ENCODE measurements around the gene PHLDB1. TPM values are rescaled to one million over a fixed set of nuclear protein-coding genes. Genes with fewer than 3 reads are reported as not detected.

The PHLDB1 gene
- total RNA-seq, 1 experiment from 2014 or later: 48.7 TPM

DNA sequence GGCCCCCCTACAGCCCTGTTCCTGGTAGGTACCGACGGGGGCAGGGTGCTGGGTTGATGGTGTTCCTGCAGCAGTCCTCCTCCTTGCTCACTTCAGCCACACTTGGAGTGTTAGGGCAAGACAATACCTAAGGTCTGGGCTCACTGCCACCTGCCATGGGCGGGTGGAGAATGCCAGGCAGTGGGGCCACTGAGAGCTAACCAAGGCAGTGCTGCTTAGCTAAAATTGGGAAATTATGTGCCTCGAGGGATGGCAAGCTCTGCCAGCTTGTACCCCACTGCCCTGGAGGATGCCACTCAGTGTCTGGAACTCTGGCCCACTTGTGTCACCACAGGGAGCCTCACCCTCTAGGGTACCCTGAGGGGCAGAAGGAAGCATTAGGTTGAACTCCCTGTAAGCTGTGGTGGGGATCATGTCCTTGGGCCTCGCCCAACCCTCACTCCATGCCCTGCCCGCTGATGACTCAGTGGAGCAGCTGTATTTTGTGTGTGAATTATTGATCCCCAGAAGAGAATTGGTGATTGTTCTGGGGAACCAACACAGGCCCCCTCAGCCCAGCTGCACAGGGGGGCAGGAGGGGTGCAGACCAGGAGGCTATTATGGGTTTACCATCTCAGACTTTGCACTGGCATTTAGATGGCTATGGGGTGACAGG is 17.7 kb downstream of the PHLDB1 start:
- Histone ChIP-seq H3K27ac (ENCODE audit: low read depth, low read length, poor library complexity, severe bottlenecking) (no peak overlapping the region), H3K27me3 (replicated peaks; ENCODE audit: insufficient read depth, low read depth, low read length, poor library complexity) (no peaks in the 10 kb centered on the region), H3K4me1 (ENCODE audit: insufficient read depth, low read length, poor library complexity, severe bottlenecking) (peaks cover 33% of the 10 kb centered on the region), H3K9me3 (ENCODE audit: low read depth, low read length, poor library complexity, severe bottlenecking) (no peaks in the 10 kb centered on the region), H3K4me3 (ENCODE audit: low read depth, low read length, poor library complexity, severe bottlenecking) (no peak overlapping the region), H3K36me3 (ENCODE audit: insufficient read depth, low read length, poor library complexity, severe bottlenecking) (peaks cover 23% of the 10 kb centered on the region)
- ChIA-PET CTCF (no interaction called here), POLR2A (ENCODE audit: low non-redundant PET) (interaction anchor here (1.2 kb wide), 1 partner anchor 10 kb away, joined by 9 read pairs; no protein-coding TSS in a partner anchor)
- no TSS peak for BruUV-seq (replicated peaks)
- TF ChIP-seq, protein P1, sequence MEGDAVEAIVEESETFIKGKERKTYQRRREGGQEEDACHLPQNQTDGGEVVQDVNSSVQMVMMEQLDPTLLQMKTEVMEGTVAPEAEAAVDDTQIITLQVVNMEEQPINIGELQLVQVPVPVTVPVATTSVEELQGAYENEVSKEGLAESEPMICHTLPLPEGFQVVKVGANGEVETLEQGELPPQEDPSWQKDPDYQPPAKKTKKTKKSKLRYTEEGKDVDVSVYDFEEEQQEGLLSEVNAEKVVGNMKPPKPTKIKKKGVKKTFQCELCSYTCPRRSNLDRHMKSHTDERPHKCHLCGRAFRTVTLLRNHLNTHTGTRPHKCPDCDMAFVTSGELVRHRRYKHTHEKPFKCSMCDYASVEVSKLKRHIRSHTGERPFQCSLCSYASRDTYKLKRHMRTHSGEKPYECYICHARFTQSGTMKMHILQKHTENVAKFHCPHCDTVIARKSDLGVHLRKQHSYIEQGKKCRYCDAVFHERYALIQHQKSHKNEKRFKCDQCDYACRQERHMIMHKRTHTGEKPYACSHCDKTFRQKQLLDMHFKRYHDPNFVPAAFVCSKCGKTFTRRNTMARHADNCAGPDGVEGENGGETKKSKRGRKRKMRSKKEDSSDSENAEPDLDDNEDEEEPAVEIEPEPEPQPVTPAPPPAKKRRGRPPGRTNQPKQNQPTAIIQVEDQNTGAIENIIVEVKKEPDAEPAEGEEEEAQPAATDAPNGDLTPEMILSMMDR (conservative IDR thresholded peaks at IDR 0.05; ENCODE audit: low read depth, low read length): no peak
- no peak for TF ChIP-seq EZH2 (IDR thresholded peaks at IDR 0.05; ENCODE audit: borderline replicate concordance, low read depth, low read length, poor library complexity, severe bottlenecking)
- intact Hi-C loops (cut with micrococcal nuclease; ENCODE audit: unreplicated experiment): no loop called here
- DNase-seq (ENCODE audit: low spot score): no peak

DNA sequence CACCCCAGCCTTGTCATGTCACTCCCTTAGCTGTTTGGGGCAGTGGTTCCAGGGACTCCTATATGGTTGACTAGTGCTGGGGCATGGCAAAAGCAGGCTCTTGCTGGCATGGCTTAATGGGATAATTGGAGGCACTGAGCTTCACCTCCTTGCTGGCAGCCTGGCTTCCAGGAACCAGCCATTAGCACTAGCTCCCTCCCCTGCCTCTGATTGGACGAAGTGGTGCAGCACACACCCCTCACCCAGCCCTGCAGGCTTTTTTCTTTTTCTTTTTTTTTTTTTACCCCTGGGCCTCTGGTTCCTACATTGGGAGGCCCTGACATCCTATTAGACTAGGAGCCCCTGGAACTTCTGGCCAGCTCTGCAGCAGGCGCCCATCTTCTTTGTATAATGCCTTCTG is 18.6 kb downstream of the PHLDB1 start:
- Histone ChIP-seq H3K4me3 (ENCODE audit: low read depth, low read length, poor library complexity, severe bottlenecking) (no peak overlapping the region), H3K9me3 (ENCODE audit: low read depth, low read length, poor library complexity, severe bottlenecking) (no peaks in the 10 kb centered on the region), H3K4me1 (ENCODE audit: insufficient read depth, low read length, poor library complexity, severe bottlenecking) (peaks cover 26% of the 10 kb centered on the region), H3K27ac (ENCODE audit: low read depth, low read length, poor library complexity, severe bottlenecking) (peak overlapping the region; percentile 38), H3K36me3 (ENCODE audit: insufficient read depth, low read length, poor library complexity, severe bottlenecking) (peaks cover 24% of the 10 kb centered on the region), H3K27me3 (replicated peaks; ENCODE audit: insufficient read depth, low read depth, low read length, poor library complexity) (no peaks in the 10 kb centered on the region)
- peak; percentile 86 for DNase-seq (ENCODE audit: low spot score)
- intact Hi-C loops (cut with micrococcal nuclease; ENCODE audit: unreplicated experiment): no loop called here
- ChIA-PET CTCF (no interaction called here), POLR2A (ENCODE audit: low non-redundant PET) (interaction anchor here (0.7 to 1.2 kb wide), 2 partner anchors 9 to 19 kb away, joined by 6 to 9 read pairs; partner anchors contain the start of gene PHLDB1)
- no peak for TF ChIP-seq EZH2 (IDR thresholded peaks at IDR 0.05; ENCODE audit: borderline replicate concordance, low read depth, low read length, poor library complexity, severe bottlenecking)
- TF ChIP-seq, protein P1 (conservative IDR thresholded peaks at IDR 0.05; ENCODE audit: low read depth, low read length): no peak
- BruUV-seq (replicated peaks): no TSS peak

DNA sequence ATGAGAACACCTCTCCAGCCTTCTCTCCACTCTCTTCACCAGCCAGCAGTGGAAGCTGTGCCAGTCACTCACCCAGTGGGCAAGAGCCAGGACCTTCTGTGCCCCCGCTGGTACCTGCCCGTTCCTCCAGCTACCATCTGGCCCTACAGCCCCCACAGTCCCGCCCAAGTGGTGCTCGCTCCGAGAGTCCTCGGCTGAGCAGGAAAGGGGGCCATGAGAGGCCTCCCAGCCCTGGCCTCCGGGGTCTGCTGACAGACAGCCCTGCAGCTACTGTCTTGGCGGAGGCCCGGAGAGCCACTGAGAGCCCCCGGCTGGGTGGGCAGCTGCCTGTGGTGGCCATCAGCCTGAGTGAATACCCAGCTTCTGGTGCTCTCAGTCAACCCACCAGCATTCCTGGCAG is 20.2 kb downstream of the PHLDB1 start:
- peaks cover 17% of the 10 kb centered on the region for H3K4me1 ChIP-seq (ENCODE audit: insufficient read depth, low read length, poor library complexity, severe bottlenecking)
- intact Hi-C loops (cut with micrococcal nuclease; ENCODE audit: unreplicated experiment): no loop called here
- BruUV-seq (replicated peaks): no TSS peak
- no peaks in the 10 kb centered on the region for H3K9me3 ChIP-seq (ENCODE audit: low read depth, low read length, poor library complexity, severe bottlenecking)
- ChIA-PET POLR2A (ENCODE audit: low non-redundant PET) (no interaction called here), CTCF (no interaction called here)
- no peak overlapping the region for H3K27ac ChIP-seq (ENCODE audit: low read depth, low read length, poor library complexity, severe bottlenecking)
- H3K27me3 ChIP-seq (replicated peaks; ENCODE audit: insufficient read depth, low read depth, low read length, poor library complexity): no peaks in the 10 kb centered on the region
- peaks cover 24% of the 10 kb centered on the region for H3K36me3 ChIP-seq (ENCODE audit: insufficient read depth, low read length, poor library complexity, severe bottlenecking)
- DNase-seq (ENCODE audit: low spot score): no peak
- no peak overlapping the region for H3K4me3 ChIP-seq (ENCODE audit: low read depth, low read length, poor library complexity, severe bottlenecking)
- no peak for TF ChIP-seq EZH2 (IDR thresholded peaks at IDR 0.05; ENCODE audit: borderline replicate concordance, low read depth, low read length, poor library complexity, severe bottlenecking)
- TF ChIP-seq, protein P1 (conservative IDR thresholded peaks at IDR 0.05; ENCODE audit: low read depth, low read length): no peak

Data from A673 (cell line).